WERI-Rb-1 (cell line): Measurements from ENCODE around the gene KRT3.

Source experiments
- DNase-seq: peaks from one replicate; pipeline ENCODE4 v3.0.0-alpha.2; 2020
- H3K27ac ChIP-seq: fragments of 250-450 bp; sonication (Bioruptor Pico); 2 replicates; pipeline ENCODE4 v1.5.1; 2020; ENCODE audit warnings: mild to moderate bottlenecking, moderate library complexity
- H3K27me3 ChIP-seq: fragments of 250-450 bp; sonication (Bioruptor Pico); 2 replicates; pipeline ENCODE4 v1.5.1; 2021; ENCODE audit warnings: mild to moderate bottlenecking, low read depth, moderate library complexity; ENCODE audit not compliant: insufficient read depth, severe bottlenecking
- H3K36me3 ChIP-seq: fragments of 250-450 bp; sonication (Bioruptor Pico); 2 replicates; pipeline ENCODE4 v1.5.1; 2020; ENCODE audit warnings: mild to moderate bottlenecking, moderate library complexity
- H3K4me3 ChIP-seq: 2 replicates; pipeline ENCODE4 v1.5.1; 2011; ENCODE audit warnings: low read depth, mild to moderate bottlenecking, control low read depth, low read length
- H3K9me3 ChIP-seq: fragments of 250-450 bp; sonication (Bioruptor Pico); 2 replicates; pipeline ENCODE4 v1.5.1; 2021; ENCODE audit warnings: mild to moderate bottlenecking, moderate library complexity; ENCODE audit not compliant: severe bottlenecking
- TF ChIP-seq, protein P1 (sequence below): IDR thresholded peaks from 2 replicates; pipeline ENCODE4 v1.5.1; 2011; ENCODE audit warnings: low read depth, mild to moderate bottlenecking, control low read depth, inconsistent platforms, low read length

Gene KRT3

DNA sequence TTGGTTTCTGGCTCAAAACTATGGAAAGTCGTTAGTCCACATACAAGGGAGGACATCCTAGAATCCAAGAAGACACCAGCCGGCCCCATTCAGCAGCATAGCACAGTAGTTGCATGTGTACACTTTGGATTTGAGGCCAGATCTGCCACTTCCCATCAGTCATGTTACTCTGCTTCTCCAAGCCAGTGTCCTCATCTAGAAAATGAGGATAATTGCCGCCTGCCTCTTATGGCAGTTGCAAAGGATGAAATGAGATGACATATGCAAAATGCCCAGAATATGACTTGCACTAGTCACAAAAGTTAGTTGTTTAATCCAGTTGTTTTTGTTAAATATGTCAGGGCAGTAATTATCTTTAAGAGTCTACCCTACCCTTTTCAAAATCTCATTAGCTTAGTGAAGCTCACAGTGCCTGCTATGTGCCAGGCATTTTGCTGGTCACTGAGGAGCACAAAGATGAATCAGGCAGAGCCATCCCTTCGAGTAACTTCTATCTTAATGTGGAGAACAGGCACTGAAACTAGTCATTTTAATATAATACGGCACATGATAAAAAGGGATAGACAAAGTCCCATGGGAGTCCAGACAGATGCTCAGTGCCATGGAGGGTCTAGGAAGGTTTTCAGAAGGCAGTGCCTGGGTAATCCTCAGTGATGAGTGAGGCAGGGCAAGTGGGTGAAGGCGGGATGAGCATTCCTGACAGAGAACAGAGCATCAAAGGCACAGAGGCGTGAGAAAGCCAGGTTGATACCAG is 12.2 kb downstream of the KRT3 start:
- no peaks in the 10 kb centered on the region for H3K9me3 ChIP-seq
- DNase-seq, result no peak
- TF ChIP-seq, protein P1, sequence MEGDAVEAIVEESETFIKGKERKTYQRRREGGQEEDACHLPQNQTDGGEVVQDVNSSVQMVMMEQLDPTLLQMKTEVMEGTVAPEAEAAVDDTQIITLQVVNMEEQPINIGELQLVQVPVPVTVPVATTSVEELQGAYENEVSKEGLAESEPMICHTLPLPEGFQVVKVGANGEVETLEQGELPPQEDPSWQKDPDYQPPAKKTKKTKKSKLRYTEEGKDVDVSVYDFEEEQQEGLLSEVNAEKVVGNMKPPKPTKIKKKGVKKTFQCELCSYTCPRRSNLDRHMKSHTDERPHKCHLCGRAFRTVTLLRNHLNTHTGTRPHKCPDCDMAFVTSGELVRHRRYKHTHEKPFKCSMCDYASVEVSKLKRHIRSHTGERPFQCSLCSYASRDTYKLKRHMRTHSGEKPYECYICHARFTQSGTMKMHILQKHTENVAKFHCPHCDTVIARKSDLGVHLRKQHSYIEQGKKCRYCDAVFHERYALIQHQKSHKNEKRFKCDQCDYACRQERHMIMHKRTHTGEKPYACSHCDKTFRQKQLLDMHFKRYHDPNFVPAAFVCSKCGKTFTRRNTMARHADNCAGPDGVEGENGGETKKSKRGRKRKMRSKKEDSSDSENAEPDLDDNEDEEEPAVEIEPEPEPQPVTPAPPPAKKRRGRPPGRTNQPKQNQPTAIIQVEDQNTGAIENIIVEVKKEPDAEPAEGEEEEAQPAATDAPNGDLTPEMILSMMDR, result no peak
- no peak overlapping the region for H3K27ac ChIP-seq
- peaks cover 90% of the 10 kb centered on the region for H3K27me3 ChIP-seq
- H3K36me3 ChIP-seq, result no peaks in the 10 kb centered on the region
- H3K4me3 ChIP-seq, result no peak overlapping the region

DNA sequence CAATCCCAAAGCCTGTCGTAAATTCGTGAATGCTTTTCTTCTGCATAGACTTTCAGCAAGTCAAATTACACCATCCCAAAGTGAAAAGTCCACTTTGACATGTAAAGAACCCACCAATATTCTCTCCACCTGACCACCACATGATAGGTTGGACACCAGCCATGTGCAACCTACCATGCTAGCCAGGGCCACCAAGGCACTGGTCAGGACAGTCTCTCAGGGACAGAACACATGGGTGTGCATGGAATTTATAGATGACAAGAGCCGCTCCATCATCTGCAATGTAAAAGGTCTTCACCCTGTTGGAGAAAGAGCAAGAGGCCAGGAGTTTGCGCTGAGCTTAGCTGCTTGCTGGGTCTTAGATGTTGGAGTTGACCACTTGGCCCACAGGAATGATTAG is 13.4 kb downstream of the KRT3 start:
- TF ChIP-seq, protein P1, result no peak
- Histone ChIP-seq H3K36me3 (no peaks in the 10 kb centered on the region), H3K9me3 (no peaks in the 10 kb centered on the region), H3K27me3 (peaks cover 90% of the 10 kb centered on the region), H3K27ac (no peak overlapping the region), H3K4me3 (no peak overlapping the region)
- no peak for DNase-seq

GRCh38 chr12:52781399-52782082 is 14.4 kb downstream of the KRT3 start:
- H3K27me3 ChIP-seq, result peaks cover 88% of the 10 kb centered on the region
- H3K4me3 ChIP-seq, result no peak overlapping the region
- H3K36me3 ChIP-seq, result no peaks in the 10 kb centered on the region
- TF ChIP-seq, protein P1, result no peak
- DNase-seq, result no peak
- H3K27ac ChIP-seq, result no peak overlapping the region
- no peaks in the 10 kb centered on the region for H3K9me3 ChIP-seq

DNA sequence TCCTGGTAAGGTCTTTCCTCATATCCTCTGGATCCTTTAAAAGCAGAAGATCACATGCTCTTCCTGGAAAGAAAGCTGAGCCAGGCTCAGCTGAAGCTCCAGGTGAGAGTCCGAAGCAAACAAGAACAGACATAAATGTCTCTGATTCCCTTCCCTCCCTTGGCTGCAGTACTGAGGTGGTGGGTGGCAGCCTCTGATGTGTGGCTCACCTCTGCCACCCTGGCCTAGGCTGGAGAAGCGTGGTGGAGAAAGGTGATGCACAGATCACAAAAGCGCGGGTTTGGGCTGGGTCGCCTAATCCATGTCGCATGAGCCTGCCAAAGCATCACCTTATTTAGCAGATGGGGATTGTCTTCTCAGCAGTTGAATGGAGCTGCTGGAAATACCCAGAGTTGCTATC is 16.0 kb downstream of the KRT3 start:
- TF ChIP-seq, protein P1, result no peak
- no peak overlapping the region for H3K27ac ChIP-seq
- H3K36me3 ChIP-seq, result no peaks in the 10 kb centered on the region
- H3K4me3 ChIP-seq, result no peak overlapping the region
- H3K27me3 ChIP-seq, result peaks cover 89% of the 10 kb centered on the region
- H3K9me3 ChIP-seq, result no peaks in the 10 kb centered on the region
- DNase-seq, result no peak

DNA sequence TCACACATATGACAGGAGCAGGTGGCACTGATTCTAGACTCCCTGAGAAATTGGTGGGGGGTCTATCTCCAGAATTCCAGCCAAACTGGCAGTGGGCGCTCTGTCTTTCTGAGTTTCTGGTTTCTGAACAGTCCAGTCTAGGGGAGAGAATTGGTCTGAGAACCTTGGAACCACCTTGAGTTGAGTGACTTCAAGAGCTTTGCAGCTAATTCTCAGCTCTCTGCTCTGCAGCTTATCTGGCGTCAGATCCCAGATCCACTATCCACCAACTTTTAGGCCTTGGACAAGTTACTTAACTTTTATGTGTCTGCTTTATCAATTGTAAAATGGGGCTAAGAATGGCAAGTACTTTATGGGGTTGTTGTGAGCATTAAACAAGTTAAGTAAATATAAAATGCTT is 17.1 kb downstream of the KRT3 start:
- peaks cover 91% of the 10 kb centered on the region for H3K27me3 ChIP-seq
- TF ChIP-seq, protein P1, result no peak
- no peak for DNase-seq
- H3K4me3 ChIP-seq, result no peak overlapping the region
- no peak overlapping the region for H3K27ac ChIP-seq
- H3K9me3 ChIP-seq, result no peaks in the 10 kb centered on the region
- H3K36me3 ChIP-seq, result no peaks in the 10 kb centered on the region

DNA sequence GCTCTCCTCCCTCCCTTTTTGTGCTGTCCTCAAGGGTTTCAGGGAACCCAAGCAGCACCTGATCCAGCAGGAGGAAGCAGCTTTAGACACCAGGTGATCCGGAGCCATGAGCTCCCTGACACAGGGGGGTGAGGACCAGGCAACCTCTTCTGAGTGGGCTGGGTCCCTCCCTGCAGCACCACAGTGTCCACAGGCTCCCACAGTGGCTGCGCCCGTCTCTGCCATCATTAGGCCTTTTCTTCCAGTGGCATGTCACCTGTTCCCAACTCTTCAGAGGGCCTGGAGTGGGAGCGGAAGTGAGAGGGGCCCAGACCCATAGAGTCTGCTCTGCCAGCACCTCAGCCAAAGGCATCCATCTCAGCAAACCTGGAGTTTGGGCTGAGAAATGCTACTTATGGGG is 18.4 kb downstream of the KRT3 start:
- TF ChIP-seq, protein P1, result no peak
- no peaks in the 10 kb centered on the region for H3K36me3 ChIP-seq
- H3K27ac ChIP-seq, result no peak overlapping the region
- H3K9me3 ChIP-seq, result no peaks in the 10 kb centered on the region
- H3K27me3 ChIP-seq, result peaks cover 93% of the 10 kb centered on the region
- DNase-seq, result no peak
- H3K4me3 ChIP-seq, result no peak overlapping the region
